WTC11 (cell line): Measurements from ENCODE around the gene B2M.

Experiments used
- HMGA2 ChIP-seq: fragments of 250-450 bp; sonication (Bioruptor Pico); IDR thresholded peaks from 2 replicates; pipeline ENCODE4 v1.4.0; 2021; ENCODE audit warnings: mild to moderate bottlenecking, moderate library complexity
- TF ChIP-seq, protein P1 (sequence below): fragments of 250-450 bp; sonication (Bioruptor Pico); IDR thresholded peaks from 2 replicates; pipeline ENCODE4 v2.1.2; 2022; ENCODE audit warnings: mild to moderate bottlenecking, moderate library complexity

DNA sequence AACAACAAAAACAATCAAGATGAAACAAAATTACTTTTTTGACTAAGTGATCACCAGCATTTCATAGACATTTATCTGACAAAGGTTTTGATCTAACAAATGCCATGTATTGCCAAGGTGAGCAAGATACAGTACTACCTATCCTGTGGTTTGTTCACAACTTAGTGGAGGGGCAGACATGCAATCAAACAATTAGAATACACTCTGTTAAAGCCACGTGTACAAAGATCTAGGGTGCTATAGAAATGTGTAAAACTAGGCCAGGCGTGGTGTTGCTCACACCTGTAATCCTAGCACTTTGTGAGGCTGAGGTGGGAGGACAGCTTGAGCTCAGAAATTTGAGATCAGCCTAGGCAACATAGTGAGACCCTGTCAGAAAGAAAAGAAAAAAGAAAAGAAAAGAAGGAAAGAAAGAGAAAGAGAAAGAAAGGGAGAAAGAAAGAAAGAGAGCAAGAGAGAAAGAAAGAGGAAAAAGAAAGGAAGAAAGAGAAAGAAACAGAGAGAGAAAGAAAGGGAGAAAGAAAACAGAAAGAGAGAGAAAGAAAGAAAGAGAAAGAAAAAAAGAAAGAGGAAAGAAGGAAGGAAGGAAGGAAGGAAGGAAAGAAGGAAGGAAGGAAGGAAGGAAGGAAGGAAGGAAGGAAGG is 23.6 kb downstream of the B2M start:
- no peak for TF ChIP-seq HMGA2 (CRISPR knock-in tag)
- TF ChIP-seq, protein P1, sequence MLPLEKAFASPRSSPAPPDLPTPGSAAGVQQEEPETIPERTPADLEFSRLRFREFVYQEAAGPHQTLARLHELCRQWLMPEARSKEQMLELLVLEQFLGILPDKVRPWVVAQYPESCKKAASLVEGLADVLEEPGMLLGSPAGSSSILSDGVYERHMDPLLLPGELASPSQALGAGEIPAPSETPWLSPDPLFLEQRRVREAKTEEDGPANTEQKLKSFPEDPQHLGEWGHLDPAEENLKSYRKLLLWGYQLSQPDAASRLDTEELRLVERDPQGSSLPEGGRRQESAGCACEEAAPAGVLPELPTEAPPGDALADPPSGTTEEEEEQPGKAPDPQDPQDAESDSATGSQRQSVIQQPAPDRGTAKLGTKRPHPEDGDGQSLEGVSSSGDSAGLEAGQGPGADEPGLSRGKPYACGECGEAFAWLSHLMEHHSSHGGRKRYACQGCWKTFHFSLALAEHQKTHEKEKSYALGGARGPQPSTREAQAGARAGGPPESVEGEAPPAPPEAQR = no peak
